Measurements from ENCODE around the gene ZMYM5.

Gene ZMYM5

DNA sequence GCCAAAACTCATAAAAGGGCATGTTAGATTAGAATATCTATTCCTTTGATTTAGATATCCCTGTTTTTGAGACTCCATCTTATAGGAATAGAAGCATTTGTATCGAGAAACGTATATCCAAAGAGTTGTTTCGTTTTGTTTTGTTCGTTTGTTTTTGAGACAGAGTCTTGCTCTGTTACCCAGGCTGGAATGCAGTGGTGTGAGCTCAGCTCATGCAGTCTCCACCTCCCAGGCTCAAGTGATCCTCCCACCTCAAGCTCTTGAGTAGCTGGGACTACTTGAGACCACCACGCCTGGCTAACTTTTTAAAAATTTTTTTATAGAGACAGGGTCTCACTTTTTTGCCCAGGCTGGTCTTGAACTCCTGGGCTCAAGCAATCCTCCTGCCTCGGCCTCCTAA, 26.6 kb upstream of the ZMYM5 start:
- TF ChIP-seq, protein P1, sequence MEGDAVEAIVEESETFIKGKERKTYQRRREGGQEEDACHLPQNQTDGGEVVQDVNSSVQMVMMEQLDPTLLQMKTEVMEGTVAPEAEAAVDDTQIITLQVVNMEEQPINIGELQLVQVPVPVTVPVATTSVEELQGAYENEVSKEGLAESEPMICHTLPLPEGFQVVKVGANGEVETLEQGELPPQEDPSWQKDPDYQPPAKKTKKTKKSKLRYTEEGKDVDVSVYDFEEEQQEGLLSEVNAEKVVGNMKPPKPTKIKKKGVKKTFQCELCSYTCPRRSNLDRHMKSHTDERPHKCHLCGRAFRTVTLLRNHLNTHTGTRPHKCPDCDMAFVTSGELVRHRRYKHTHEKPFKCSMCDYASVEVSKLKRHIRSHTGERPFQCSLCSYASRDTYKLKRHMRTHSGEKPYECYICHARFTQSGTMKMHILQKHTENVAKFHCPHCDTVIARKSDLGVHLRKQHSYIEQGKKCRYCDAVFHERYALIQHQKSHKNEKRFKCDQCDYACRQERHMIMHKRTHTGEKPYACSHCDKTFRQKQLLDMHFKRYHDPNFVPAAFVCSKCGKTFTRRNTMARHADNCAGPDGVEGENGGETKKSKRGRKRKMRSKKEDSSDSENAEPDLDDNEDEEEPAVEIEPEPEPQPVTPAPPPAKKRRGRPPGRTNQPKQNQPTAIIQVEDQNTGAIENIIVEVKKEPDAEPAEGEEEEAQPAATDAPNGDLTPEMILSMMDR (IDR thresholded peaks at IDR 0.05; ENCODE audit: low read depth, low read length, poor library complexity, severe bottlenecking) = no peak
- TF ChIP-seq EZH2phosphoT487 (IDR thresholded peaks at IDR 0.05; ENCODE audit: borderline replicate concordance, low read length) = no peak
- H3K79me2 ChIP-seq (ENCODE audit: control insufficient read depth, low read length) = no peaks in the 10 kb centered on the region
- no peaks in the 10 kb centered on the region for H3K9me2 ChIP-seq (replicated peaks; ENCODE audit: control insufficient read depth, low read length)
- no peaks in the 10 kb centered on the region for H3K36me3 ChIP-seq (ENCODE audit: control insufficient read depth, low read length)
- no peaks in the 10 kb centered on the region for H3K27me3 ChIP-seq (ENCODE audit: control insufficient read depth, low read length)
- H4K20me1 ChIP-seq (ENCODE audit: control insufficient read depth, insufficient read depth, low read depth, low read length) = no peaks in the 10 kb centered on the region
- H3K4me2 ChIP-seq (ENCODE audit: low read length) = no peak overlapping the region
- H3K9me3 ChIP-seq (ENCODE audit: control insufficient read depth, insufficient read depth, low read length) = no peaks in the 10 kb centered on the region
- H3K27ac ChIP-seq (ENCODE audit: low read depth, low read length) = no peak overlapping the region
- H3K4me1 ChIP-seq (ENCODE audit: control insufficient read depth, low read length) = no peaks in the 10 kb centered on the region
- H3K4me3 ChIP-seq (ENCODE audit: low read length) = no peak overlapping the region
- no peaks in the 10 kb centered on the region for H3F3A ChIP-seq (ENCODE audit: control insufficient read depth, insufficient read depth)

DNA sequence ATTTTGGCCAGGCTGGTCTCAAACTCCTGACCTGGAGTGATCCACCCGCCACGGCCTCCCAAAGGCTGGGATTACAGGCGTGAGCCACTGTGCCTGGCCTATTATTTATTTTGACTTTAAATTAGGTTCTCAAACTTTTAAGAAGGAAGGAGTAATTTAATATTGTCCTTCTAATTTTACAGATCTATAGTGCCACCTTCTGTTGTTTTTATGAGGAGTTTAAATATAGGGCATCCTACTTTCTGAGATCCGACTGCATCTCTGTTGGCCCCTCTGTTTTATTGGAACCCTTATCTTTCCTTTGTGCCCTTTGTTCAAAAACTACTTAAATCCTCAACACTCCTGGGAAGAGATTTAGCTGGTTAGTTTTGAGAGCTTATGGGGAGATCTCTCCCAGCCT, 25.4 kb upstream of the ZMYM5 start:
- no peak overlapping the region for H3K4me3 ChIP-seq (ENCODE audit: low read length)
- no peaks in the 10 kb centered on the region for H3F3A ChIP-seq (ENCODE audit: control insufficient read depth, insufficient read depth)
- H3K9me3 ChIP-seq (ENCODE audit: control insufficient read depth, insufficient read depth, low read length) = no peaks in the 10 kb centered on the region
- TF ChIP-seq, protein P1 (IDR thresholded peaks at IDR 0.05; ENCODE audit: low read depth, low read length, poor library complexity, severe bottlenecking) = no peak
- TF ChIP-seq EZH2phosphoT487 (IDR thresholded peaks at IDR 0.05; ENCODE audit: borderline replicate concordance, low read length) = no peak
- H4K20me1 ChIP-seq (ENCODE audit: control insufficient read depth, insufficient read depth, low read depth, low read length) = no peaks in the 10 kb centered on the region
- no peak overlapping the region for H3K4me2 ChIP-seq (ENCODE audit: low read length)
- H3K36me3 ChIP-seq (ENCODE audit: control insufficient read depth, low read length) = no peaks in the 10 kb centered on the region
- no peak overlapping the region for H3K27ac ChIP-seq (ENCODE audit: low read depth, low read length)
- no peaks in the 10 kb centered on the region for H3K9me2 ChIP-seq (replicated peaks; ENCODE audit: control insufficient read depth, low read length)
- H3K27me3 ChIP-seq (ENCODE audit: control insufficient read depth, low read length) = no peaks in the 10 kb centered on the region
- no peaks in the 10 kb centered on the region for H3K4me1 ChIP-seq (ENCODE audit: control insufficient read depth, low read length)
- H3K79me2 ChIP-seq (ENCODE audit: control insufficient read depth, low read length) = no peaks in the 10 kb centered on the region

DNA sequence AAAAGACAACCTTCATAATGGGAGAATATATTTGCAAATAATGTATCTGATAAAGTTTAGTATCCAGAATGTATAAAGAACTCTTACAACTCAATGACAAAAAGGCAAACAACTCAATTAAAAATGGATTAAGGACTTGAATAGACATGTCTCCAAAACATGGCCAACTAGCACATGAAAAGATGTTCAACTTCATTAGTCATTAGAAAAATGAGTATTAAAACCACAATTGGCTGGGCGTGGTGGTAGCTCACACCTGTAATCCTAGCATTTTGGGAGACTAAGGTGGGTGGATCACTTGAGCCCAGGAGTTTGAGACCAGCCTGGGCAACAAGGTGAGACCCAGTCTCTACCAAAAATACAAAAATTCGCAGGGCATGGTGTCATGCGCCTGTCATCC, 18.8 kb upstream of the ZMYM5 start:
- H3K4me1 ChIP-seq (ENCODE audit: control insufficient read depth, low read length) = no peaks in the 10 kb centered on the region
- H3K36me3 ChIP-seq (ENCODE audit: control insufficient read depth, low read length) = no peaks in the 10 kb centered on the region
- H3K4me2 ChIP-seq (ENCODE audit: low read length) = no peak overlapping the region
- no peaks in the 10 kb centered on the region for H3K9me3 ChIP-seq (ENCODE audit: control insufficient read depth, insufficient read depth, low read length)
- no peaks in the 10 kb centered on the region for H3K27me3 ChIP-seq (ENCODE audit: control insufficient read depth, low read length)
- H3K27ac ChIP-seq (ENCODE audit: low read depth, low read length) = no peak overlapping the region
- no peaks in the 10 kb centered on the region for H4K20me1 ChIP-seq (ENCODE audit: control insufficient read depth, insufficient read depth, low read depth, low read length)
- TF ChIP-seq, protein P1 (IDR thresholded peaks at IDR 0.05; ENCODE audit: low read depth, low read length, poor library complexity, severe bottlenecking) = no peak
- TF ChIP-seq EZH2phosphoT487 (IDR thresholded peaks at IDR 0.05; ENCODE audit: borderline replicate concordance, low read length) = no peak
- no peak overlapping the region for H3K4me3 ChIP-seq (ENCODE audit: low read length)
- no peaks in the 10 kb centered on the region for H3K9me2 ChIP-seq (replicated peaks; ENCODE audit: control insufficient read depth, low read length)
- H3K79me2 ChIP-seq (ENCODE audit: control insufficient read depth, low read length) = no peaks in the 10 kb centered on the region
- no peaks in the 10 kb centered on the region for H3F3A ChIP-seq (ENCODE audit: control insufficient read depth, insufficient read depth)

DNA sequence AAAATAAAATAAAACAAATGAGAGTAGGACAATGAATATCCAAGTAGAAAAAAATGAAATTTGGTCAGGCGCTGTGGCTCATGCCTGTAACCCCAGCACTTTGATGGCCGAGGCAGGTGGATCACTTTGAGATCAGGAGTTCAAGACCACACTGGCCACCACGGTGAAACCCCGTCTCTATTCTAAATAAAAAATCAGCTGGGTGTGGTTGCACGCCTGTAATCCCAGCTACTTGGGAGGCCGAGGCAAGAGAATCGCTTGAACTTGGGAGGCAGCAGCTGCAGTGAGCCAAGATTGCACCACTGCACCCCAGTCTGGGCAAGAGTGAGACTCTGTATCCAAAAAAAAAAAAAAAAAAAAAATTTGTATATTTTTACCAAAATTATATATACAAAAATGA, 18.2 kb upstream of the ZMYM5 start:
- Histone ChIP-seq H3K27ac (ENCODE audit: low read depth, low read length) (no peak overlapping the region), H3K4me2 (ENCODE audit: low read length) (no peak overlapping the region), H3K9me3 (ENCODE audit: control insufficient read depth, insufficient read depth, low read length) (no peaks in the 10 kb centered on the region), H3F3A (ENCODE audit: control insufficient read depth, insufficient read depth) (no peaks in the 10 kb centered on the region), H3K36me3 (ENCODE audit: control insufficient read depth, low read length) (no peaks in the 10 kb centered on the region), H3K4me3 (ENCODE audit: low read length) (no peak overlapping the region), H3K4me1 (ENCODE audit: control insufficient read depth, low read length) (no peaks in the 10 kb centered on the region), H3K27me3 (ENCODE audit: control insufficient read depth, low read length) (no peaks in the 10 kb centered on the region), H3K79me2 (ENCODE audit: control insufficient read depth, low read length) (no peaks in the 10 kb centered on the region), H4K20me1 (ENCODE audit: control insufficient read depth, insufficient read depth, low read depth, low read length) (no peaks in the 10 kb centered on the region), H3K9me2 (replicated peaks; ENCODE audit: control insufficient read depth, low read length) (no peaks in the 10 kb centered on the region)
- TF ChIP-seq, protein P1 (IDR thresholded peaks at IDR 0.05; ENCODE audit: low read depth, low read length, poor library complexity, severe bottlenecking) = no peak
- no peak for TF ChIP-seq EZH2phosphoT487 (IDR thresholded peaks at IDR 0.05; ENCODE audit: borderline replicate concordance, low read length)
